Measurements from ENCODE around the gene DHRS7C.
"Not testable (repeated sequence)": the region's sequence is repeated elsewhere in the genome, so short reads cannot be mapped to it uniquely, and the experiment has no call there.

The DHRS7C gene

DNA sequence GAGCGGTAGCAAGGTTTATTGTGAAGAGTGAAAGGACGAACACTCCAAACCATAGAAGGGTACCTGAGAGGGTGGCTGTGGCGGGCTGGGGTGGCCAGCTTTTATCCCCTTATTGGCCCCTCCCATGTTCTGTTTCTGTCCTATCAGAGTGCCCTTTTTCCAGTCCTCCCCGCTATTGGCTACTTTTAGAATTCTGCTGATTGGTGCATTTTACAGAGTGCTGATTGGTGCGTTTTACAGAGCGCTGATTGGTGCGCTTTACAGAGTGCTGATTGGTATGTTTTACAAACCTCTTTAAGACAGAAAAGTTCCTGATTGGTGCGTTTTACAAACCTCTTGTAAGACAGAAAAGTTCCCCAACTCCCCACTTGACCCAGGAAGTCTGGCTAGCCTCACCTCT lies 18.0 kb upstream of the DHRS7C start:
- DNase-seq, result no peak

DNA sequence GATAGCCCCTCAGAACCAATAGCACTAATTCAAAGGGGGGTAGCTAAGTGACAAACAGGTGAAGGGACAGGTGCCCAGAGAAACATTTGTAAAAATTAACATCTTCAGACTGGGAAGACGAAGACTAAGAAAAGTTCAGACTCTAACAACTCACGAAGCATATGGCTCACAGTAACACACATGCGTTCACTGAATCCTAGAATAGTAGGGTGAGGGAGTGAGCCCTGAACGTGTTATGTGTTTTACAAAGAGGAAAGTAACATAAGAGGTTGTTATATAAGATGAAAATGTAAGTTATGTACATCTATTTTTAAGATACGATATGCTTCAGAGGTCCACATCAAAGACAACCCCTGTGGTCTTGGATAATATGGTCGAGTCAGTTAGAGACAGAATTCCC lies 15.3 kb upstream of the DHRS7C start:
- no peak for DNase-seq

DNA sequence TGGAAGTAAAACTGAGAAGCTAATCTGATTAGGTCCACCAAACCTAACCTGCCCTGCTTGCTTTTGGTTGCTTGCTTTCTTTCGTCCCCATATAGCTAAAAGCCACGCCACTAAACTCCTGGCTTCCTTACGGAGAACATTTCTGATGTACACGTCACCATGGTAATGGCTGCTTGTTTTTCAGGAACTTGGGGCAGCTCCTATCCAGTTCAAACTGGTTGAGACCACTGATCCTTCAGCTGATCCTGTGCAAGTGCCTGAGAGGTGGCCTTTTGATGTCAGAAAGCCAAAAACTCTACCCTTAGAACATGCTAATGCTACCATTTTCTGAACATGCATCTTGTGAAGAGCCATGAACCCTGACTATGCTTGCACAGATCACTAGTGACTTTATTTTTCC lies 14.4 kb upstream of the DHRS7C start:
- no peak for DNase-seq

DNA sequence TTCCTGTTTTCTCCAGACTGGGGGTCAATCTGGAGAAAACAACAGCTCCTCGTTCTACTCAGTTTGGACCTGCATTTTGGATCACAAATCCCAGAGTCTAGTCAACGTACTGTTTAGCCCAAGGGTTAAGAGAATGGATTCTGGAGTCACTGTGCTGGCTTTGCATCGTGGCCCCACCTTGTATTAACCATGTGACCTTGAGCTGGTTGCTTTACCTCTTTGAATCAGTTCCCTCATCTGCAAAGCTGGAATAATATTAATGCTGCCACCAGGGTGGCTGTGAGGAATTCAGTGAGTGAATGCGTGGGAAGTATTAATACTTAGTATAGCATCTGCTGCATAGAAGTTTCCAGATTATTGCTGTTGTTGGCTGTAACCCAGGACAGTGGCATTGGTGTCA lies 11.3 kb upstream of the DHRS7C start:
- no peak for DNase-seq

DNA sequence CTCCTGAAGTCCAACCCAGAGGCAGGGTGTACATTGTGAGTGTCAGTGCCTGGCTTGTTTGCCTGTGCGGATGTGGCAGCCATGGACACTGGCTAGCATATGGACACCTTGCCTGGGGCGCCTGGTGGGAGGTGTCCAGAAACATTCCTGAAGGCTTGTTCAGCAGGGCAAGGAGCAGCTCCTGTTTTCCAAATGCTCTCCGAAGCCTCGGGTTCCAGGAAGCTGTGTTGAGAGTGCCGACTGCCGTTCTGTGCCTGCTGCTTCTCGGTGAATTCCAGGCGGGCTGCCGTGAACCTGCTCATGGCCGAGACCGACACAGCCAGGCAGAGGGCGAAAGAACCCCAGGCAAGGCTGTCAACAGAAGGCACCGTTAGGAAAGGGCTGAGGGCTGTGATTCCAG lies 10.9 kb upstream of the DHRS7C start:
- DNase-seq, result no peak

DNA sequence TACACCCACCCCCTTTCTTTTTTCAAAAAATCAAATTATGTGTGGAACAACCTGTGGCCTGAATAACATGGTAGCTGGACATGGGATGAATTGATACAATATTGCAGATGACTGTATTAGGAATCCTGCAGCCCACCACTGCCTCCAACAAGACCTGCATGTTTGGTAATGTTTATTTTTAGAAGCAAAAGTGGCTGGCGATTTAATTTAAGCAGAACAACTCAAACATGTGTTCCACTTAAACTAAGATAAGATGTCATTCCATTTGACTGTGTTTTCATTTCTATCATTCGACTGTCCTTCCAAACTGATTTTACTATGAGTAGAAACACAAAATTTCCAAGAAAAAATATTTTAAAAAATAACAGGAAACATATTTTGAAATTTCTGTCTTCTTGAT lies 10.1 kb upstream of the DHRS7C start:
- no peak for DNase-seq

DNA sequence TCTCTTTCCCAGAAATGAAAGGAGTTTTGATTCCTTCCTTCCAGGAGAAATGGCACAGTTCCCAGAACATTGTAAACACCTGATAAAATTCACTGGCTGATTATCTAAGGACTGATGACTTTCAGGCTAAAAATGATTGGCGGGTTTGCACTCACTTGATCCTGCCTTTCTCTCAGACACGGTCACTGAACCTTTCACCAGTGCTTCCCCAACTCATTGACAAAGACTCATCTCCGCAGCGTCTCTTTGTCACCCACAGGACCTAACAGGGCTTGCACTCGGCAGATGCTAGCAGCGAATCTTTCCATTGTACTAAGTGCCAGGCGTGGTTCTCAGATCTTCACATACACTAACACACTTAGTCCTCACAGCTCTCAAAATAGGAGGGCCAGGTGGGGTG lies 7.3 kb upstream of the DHRS7C start:
- peak; percentile 10 for DNase-seq

DNA sequence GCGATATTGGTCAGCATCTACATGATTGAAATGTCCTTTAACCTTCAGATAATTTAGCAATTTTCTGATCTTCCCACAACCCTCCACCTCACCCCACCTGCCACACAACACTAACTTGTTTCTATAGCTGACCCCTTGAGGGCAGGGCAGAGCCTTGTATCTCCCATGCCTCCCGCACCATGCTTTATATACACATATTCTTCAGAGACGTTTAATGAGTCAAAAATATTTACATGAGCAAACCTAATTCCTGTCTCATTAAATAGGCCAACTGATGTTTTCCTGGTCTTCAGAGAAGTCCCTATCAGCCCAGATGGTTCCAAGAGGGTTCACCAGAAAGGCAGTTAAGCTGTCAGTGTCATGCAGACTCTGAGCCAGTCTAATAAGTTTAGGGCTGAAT lies 6.6 kb upstream of the DHRS7C start:
- no peak for DNase-seq

DNA sequence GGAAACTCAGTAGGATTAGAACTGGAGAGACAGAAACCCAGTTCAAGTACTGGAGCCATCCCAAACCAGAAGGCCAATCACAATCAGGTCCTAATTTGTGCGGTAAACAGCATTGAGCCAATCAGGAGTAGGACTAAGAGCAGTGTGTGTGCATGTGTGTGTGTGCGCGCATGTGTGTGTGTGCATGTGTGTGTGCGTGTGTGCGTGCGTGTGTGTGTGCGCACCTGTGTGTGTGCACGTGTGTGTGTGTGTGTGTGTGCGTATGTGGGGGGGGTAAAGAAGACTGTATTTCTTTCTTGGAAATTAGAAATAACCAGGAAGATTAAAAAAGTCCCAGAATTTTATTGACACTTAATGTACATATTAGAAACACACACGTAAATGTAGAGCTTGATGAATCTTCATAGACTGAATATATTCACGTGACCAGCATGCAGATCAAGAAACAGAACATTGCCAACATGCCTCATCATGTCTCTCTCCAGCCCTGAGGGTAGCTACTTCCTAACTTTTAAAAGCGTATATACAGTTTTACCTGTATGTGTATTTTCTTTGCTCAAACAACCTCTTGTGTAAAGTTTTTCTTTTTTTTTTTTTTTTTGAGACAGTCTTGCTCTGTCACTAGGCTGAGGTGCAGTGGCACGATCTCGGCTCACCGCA lies 919 bp upstream of the DHRS7C start:
- DNase-seq, result no peak

DNA sequence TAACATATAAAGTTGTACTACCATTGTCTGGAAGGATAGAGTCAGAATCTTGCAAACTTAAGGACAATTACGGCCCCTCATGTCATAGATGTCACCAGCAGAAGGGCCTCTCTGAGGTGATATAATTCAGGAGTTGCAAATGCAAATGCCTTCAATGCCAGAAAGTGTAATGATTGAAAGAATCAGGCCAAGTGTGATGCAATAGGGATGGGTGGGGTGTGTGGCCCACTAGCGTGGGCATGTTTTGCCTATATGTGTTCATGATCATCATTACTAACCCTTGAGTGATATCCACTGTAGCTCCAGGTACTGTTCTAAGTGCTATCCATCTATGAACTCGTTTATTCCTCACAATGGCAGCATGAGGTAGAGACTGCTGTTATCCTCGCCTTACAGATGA lies 1.1 kb downstream of the DHRS7C start:
- DNase-seq, result no peak

DNA sequence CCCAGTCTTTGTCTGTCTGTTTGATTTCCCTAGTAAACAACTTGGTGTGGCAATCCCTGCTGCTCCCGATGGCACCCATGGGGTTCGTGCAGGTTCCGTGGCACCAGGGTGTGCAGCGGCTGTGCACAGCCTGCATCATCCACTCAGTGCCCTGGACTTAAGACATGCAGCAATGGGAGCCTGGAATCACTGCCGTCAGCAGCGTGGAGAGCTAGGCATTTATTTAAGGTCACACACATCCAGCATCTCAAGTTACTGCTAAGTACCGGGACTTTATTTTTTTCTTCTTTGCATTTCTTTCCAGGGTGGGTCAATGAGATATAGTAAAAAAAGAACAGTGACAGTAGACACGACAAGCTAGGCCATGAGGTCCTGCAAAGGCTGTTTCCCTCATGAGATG lies 2.8 kb downstream of the DHRS7C start:
- peak; percentile 4 for DNase-seq

DNA sequence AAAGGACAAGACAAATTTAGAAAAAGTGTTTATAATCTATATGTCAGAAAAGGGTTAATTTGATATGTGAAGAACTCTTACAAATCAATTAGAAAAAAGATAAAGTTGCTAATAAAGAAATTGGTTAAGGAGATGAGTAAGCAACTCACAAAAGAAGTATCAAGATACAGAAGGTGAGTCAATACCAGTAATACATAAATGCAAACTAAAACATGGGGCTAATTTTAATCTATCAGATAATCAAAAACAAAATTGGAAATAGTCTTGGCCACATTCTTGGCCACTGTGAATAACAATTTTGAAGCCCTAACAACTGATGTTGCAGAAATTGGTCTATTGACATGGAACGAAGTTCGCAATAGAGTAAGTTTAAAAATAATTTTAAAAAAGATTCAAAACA lies 6.8 kb downstream of the DHRS7C start:
- DNase-seq, result no peak

DNA sequence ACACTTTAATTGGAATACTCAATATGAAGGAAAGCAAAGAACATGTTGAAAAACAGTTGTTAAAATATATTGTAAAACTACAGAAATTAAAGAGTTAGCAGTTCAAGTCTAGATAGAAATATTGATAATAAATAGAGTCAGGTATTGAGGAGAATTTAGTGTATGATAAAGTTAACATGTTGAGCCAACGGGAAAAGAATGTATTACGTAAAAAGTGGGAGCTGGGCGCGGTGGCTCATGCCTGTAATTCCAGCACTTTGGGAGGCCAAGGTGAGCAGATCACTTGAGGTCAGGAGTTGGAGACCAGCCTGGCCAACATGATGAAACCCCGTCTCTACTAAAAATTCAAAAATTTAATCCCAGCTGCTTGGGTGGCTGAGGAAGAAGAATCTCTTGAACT lies 7.9 kb downstream of the DHRS7C start:
- not testable (repeated sequence) for DNase-seq

DNA sequence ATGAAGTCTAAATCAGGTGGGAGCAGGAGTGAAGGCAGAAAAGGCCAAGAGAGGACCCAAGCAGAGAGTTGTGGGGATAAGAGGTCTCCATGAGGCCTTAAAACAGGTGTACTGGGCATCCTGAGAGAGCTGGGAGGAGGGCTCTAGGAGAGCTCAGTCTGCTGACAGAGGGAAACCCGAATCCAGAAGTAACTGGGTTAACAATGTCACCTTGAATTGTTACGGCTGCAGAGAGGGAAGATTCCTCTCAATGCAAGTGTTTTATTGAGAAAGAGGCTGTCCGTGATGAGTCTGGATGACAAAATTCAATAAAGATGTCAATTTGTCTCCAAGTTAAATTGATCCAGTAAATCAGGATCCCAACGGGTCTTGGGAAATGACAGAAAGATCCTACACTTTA lies 8.3 kb downstream of the DHRS7C start:
- no peak for DNase-seq

DNA sequence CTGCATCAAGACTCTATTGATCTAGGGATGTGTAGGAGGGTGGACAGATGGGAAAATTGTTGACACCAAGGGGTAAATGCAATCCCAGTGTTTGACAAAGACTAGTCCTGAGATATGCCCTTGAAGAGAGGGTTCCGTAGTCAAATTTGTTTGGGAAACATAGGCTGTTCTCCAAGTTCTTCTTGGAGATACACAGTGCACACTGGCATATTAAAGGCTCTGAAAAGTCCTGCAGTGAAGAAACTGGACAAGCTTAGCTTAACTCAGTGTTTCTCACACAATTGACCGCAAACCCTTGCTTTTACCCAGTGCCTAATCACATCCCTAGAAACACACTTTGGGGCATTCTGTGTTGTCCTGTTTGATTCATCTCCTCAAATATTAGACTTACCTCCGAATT lies 10.8 kb downstream of the DHRS7C start:
- no peak for DNase-seq

DNA sequence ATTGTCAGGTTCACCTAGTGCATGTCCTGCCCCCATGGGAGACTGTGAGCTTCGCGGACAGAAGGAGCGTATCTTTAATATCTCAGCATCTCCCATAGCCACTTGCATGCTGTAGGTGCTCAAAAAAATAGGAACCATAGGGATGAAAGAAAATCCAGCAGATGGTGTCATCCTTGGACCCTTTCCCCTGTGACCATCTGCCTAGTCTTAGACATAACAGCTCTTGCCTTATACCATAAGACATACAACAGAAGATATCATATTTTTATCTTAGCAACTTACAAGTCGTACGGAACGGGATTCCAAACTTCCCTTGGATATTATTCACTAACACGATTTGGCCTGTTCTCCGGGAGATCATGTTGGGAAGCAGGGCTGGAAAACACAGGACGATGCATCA lies 14.5 kb downstream of the DHRS7C start:
- no peak for DNase-seq

DNA sequence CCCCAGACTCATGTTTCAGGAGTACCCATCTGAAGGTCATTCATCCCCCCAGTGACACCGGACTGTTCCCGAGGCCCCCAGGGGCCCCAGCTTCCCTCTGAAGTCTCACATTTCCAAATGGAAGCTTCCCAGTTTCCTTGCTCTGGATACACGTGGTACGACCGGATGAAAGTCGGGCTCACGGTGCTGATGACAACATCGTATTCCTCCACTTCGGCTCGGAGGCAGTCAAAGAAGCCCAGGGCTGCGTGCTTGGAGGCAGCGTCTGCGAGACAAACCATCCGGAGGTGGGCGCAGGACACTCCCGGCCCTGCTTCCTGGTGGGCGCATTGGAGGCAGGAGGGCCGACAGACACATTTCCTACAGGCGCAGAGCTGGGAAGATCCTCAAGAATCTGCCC lies 18.7 kb downstream of the DHRS7C start:
- no peak for DNase-seq

DNA sequence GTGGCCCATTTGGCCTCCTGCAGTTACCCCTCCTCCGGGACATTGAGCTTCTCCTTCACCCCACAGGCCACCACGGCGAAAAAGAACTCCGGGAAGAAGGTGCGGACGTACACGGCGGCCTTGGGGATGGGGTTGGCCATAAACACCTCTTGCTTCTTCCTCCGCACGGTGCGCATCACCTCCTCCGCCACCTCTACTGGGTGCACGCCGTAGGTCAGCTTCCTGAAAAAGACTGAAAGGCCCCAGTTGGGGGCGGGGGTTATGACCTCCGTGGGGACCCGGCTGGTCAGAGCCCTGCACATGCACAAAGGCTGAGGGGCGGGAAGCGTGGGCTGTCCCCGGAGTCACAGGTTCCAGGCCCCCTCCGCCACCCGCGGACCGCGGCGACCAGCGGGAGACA lies 19.9 kb downstream of the DHRS7C start:
- DNase-seq, result no peak

DNA sequence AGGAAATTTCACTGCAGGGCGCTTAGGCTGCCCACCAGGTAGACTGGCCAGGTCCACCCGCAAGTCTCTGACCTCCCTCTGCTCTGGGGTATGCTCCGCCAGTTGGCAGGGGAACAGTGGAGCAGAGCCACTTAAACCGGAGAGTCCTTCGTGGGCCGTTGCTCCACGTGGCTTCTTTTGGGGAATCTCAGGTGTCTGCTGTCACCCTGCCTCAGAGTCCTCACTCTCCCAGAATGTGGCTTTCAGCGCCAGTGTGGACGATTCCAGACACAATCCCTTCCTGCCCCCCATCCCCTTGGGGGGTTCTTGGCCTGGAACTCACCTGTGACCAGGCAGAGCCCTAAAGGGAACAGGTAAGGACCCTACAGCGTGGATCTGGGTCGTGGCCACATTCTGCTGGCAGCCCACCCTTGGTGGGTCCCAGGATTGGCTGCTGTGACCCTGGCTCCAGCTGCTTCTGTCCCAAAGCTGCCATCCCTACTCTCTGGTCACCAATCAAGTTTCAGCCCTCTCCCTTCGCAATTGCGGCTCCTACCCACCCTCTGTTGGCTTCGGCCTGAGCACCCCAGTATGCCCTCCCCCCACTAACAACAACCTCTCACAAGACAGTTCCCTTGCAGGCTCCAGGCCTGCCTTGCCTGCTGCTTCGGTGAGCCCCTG lies 22.2 kb downstream of the DHRS7C start:
- no peak for DNase-seq

DNA sequence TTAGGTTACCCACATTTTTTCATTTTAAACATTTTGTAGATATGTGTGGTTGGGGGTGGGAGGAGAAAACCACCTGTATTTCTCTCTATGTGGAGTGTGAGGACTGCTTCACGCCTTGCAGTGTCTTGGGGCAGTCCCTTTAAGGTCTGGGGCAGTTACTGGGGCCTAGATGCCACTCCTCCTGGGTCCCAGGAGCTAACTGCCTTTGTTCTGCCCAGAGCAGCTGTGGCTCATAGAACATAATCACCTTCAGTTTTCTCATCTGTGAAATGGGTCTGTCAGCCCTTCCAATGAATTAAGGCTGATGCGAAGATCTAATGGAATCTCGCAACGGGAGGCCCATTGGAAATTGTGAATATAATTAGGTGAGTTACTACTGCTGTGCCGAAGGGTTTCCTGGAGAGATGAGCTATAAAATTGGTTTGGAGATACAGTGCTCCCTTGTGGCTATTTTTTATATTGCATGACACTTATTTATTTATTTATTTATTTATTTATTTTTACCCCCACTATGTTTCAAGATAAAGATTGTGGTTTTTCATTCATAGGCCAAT lies 22.9 kb downstream of the DHRS7C start:
- peak; percentile 75 for DNase-seq

DNA sequence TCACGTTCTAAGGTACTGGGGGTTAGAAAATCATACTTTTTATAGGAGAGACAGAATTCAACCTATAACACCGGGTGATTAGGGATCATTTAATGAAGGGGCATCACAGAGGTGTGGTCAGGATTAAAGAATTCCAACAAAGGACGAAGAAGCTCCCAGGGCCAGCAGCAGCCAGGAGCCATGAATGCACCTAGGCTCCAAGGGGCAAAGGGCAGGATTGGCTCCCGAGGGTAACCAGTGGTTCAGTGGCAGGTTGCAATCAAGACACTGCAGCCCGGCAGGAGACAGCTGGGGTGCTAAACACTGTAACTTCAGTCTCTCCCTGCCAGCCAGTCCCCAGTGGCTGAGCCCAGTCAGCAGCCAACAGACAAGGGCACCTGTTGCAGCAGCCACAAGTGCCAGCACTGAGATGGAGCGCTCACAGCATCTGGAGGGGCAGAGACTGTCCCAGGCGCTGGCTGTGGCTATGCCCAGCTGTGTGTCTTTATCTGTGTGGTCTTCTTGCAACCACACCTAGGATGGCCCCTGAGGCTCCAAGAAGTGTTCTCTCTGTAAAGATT lies 23.9 kb downstream of the DHRS7C start:
- no peak for DNase-seq

DNA sequence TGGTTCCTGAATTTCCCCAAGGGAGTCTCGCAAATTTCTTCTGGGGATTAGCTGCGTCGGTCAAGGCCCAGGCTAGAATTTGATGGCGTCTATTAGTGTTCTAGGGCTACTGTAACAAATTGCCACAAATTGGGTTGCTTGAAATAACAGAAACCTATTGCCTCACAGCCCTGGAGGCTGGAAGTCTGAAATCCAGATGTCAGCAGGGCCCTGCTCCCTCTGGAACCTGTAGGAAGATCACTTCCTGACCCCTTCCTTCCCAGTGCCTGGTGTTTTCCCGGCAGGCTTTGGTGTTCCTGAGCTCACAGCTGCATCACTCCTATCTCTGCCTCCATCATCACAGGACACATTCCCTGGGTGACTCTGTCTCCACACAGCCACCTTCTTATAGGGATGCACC lies 24.4 kb downstream of the DHRS7C start:
- DNase-seq, result no peak

DNA sequence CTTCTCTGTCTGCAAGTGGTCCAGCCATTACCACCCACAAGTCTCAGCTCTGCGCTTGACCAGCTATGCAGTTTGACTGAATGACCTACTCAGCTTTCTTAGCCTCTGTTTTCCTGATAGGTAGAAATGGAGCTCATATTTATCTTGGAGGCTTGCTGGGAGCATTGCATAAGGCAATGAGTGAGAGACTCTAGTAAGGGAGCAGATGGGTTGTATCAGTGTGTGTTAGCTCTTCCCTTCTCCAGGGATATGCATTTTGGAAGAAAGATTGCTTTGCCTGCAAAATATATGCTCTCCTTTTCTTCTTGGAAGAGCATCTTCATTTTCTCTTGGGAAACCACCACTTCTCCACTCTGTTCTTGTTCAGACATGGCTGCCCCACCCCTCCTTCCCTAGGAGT lies 26.1 kb downstream of the DHRS7C start:
- no peak for DNase-seq

DNA sequence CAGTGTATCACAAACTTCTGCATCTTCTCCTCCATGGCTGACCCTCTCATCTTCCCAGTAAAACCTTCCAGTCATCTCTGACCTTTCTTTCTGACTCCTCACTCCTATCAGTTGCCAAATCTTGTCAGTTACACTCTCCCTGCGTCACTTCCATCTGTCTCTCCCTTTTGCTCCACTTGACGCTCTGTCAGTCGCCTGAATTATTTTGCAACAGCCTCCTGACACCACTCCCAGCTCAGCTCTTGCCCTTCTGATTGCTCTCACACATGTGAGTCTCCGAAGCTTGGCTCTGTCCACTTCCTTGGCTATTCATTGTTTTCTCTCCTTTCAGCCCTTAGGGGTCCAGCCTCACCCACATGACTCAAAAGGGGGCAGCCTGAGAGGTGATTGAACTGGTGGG lies 27.7 kb downstream of the DHRS7C start:
- DNase-seq, result no peak

DNA sequence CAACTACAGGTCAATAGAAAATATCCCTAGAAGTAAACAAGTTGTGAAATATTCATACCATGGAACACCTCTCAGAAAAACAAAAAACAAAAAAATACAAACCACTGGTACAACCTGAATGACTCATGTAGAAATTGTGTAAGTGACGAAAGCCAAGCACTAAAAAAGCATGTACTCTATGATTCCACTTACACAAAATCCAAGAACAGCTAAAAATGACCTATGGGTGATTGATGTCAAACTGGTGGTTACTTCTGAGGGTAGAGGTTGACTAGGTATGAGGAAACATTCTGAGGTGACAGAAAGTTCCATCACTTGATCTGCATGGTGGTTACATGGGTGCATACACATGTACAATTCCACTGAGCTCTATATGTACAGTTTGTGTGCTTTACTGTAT lies 31.1 kb downstream of the DHRS7C start:
- DNase-seq, result no peak

Measured in eye (tissue), 1 donor.